ENCODE data around the gene CDC45.

The CDC45 gene

GRCh38 chr22:19448076-19448607, 31.6 kb upstream of the CDC45 start:
- DNase-seq, result no peak

- no peak for DNase-seq
Observed at GRCh38 chr22:19448739-19449421, 30.8 kb upstream of the CDC45 start.

DNA sequence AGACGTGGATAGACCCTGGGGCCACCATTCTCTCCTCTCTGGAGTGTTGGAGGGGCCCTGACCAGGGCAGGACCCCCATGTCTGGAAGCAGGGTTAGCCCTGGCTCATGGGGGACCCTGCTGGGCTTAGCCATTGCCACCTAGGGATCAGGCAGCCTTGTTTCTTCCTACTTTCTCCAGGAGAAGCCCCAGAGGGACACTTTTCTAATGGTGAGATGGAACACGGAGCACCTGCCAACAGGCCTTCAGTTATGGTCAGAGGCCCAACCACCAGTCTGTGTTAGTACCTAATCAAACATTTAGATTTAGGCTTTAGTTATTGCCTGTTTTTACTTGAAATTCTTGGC, 30.3 kb upstream of the CDC45 start:
- DNase-seq, result no peak

GRCh38 chr22:19450363-19451175, 29.2 kb upstream of the CDC45 start:
- no peak for DNase-seq

GRCh38 chr22:19451570-19451969, 28.1 kb upstream of the CDC45 start:
- no peak for DNase-seq

GRCh38 chr22:19453718-19454117, 26.0 kb upstream of the CDC45 start:
- no peak for DNase-seq

GRCh38 chr22:19454156-19454555, 25.6 kb upstream of the CDC45 start:
- no peak for DNase-seq

DNA sequence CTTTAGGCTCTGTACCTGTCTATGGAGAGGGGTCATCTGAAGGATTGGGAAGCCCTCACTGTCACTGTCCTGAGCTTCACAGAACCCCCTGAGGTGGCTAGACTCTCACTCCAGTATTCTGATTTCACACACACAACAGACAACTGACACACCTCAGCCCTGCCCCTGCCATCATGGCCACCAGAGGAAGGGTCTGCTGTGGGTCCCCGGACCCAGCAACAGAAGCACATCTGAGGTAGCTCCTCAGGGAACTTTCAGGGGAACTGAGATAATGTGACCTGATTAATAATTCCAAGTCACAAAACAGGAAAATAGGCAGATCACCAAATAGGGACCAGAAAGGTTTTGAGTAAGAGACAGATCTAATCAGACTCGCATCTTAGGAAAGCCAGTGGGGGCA, 24.7 kb upstream of the CDC45 start:
- DNase-seq, result no peak

GRCh38 chr22:19455585-19456370, 23.9 kb upstream of the CDC45 start:
- no peak for DNase-seq

GRCh38 chr22:19456541-19456940, 23.2 kb upstream of the CDC45 start:
- DNase-seq, result no peak

DNA sequence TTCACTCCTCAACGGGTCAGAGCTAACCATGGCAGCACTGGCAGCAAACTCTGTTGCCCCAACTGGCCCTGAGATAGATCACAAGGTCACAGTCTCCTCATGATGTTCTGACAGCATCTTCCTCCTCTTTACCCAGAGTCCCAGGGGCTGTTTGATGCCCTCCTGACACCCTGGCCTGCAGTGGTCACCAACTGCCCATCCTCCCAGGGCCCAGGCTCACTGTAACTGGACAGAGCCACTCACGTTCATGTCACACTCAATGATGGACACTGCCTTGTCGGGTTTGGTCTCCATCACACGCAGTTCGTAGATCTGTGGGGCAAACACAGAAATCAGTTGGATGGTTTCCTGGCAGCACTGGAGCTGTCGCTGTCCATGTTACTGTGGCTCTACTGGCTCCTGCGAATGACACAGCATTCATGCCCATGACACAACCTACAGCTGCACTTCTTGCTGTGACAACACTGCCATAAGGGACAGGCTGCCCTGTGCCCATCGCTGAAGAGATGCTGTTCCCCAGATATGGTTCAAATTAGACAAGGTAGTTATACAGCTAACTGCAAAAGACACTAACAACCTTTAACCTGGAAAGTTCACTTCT, 21.8 kb upstream of the CDC45 start:
- DNase-seq, result no peak

- no peak for DNase-seq
Observed at GRCh38 chr22:19460036-19460435, 19.7 kb upstream of the CDC45 start.

GRCh38 chr22:19461506-19461905, 18.2 kb upstream of the CDC45 start:
- DNase-seq, result no peak

DNA sequence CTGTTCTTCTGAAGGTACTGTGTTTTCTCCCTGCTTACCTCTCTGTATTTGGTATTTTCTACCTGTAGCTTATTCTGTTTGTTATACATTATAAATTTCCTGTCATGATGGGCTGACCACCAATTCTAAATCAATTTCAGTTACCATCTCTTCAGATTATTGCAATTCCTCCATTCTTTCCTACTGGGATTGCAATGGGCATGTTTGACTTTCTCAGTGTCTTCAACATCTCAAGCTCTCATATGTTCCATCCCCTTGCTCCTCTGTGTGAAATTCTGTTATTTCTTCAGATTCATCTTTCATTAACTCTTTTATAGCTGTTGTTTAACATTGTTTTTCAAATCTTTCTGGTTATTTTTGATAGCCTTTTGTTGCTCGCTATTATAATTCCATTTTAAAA, 16.7 kb upstream of the CDC45 start:
- DNase-seq, result no peak

- DNase-seq, result no peak
Observed at GRCh38 chr22:19463491-19464469, 15.9 kb upstream of the CDC45 start.

DNA sequence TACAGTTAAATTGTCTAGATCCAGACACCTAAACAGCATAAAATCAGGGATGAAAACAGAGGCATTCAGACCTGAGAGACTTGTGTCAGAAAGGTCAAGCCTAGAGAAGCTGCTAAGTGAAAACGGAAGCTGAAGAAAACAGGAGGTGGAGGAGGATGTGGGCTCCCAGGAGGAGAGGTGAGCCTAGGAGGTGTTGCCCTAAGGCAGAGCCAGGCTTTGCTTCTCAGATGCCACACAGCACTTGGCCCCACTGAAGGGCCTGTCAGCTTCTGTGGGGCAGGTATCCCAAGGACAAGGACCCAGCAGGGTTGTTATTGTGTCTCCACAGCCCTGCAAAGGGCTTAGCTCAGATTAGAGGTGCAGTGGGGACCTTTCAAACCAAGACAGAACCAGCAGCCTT, 15.2 kb upstream of the CDC45 start:
- no peak for DNase-seq

DNA sequence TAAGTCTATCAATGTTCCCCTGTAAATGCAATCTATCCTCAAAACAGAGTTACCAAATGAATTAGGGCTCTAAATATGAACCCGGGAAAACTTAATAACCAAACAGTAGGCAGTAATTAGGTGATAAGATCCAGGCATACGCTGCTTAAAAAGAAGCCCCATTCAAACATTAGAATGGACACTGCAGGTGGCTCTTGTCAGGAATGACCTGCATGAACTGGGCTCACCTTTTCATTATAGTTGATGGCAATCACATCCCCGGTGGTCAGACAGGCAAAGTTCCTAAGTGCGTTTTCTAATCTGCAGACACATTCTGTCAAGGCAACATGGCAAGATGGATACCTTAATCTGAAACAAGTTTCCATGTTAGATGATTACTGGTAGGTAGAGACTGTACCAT, 14.7 kb upstream of the CDC45 start:
- DNase-seq, result no peak

DNA sequence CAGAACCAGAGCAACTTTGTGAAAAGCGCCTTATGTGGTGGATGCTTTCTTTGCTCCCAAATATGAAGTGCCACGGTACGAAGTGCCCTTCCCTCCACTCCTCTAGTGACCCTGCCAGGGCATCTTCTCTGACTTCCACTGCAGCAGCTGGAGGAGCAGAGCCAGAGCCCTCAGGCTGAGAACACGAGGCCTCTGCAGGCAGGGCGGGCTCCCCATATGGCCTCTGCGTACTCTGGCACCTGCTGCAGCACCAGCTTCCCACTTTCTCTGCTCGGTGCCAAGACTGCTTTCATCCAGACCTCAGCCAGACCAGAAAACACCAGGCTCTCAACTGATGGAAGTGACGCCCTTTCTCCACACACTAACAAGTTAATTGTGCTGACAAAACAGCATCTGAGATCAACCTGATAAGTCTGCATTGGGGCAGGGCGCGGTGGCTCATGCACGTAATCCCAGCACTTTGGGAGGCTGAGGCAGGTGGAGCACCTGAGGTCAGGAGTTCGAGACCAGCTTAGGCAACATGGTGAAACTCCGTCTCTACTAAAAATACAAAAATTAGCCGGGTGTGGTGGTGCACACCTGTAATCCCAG, 13.5 kb upstream of the CDC45 start:
- no peak for DNase-seq

- no peak for DNase-seq
Observed at GRCh38 chr22:19466848-19467752, 12.6 kb upstream of the CDC45 start.

GRCh38 chr22:19467912-19468311, 11.8 kb upstream of the CDC45 start:
- DNase-seq, result no peak

Data from activated CD4-positive, CD25-positive, alpha-beta regulatory T cell (primary cell).